Thoracic aorta (tissue), 2 donors: ENCODE measurements around the gene STARD9. TPM values are rescaled to one million over a fixed set of nuclear protein-coding genes. Genes with fewer than 3 reads are reported as not detected.

Source experiments
- ATAC-seq: fragments of 150-250 bp; one replicate; pipeline ENCODE4 v1.8.0; 2017; ENCODE audit warnings: low read depth; ENCODE audit not compliant: insufficient number of reproducible peaks, low FRiP score
- DNase-seq: peaks from one replicate; pipeline ENCODE4 v3.0.0-alpha.2; 2020; ENCODE audit warnings: low spot score
- H3K27ac ChIP-seq, 2 donors: fragments of 200-600 bp; sonication (generic); 1 replicate in 1 of 2; 2 replicates in 1 of 2; pipeline ENCODE4 v1.5.1; 2016; ENCODE audit warnings: mild to moderate bottlenecking in 2 of 2, moderate library complexity in 2 of 2
- H3K27me3 ChIP-seq: fragments of 200-600 bp; sonication (generic); replicated peaks from 2 replicates; pipeline ENCODE4 v1.6.0; 2016; ENCODE audit warnings: mild to moderate bottlenecking; ENCODE audit not compliant: insufficient read depth
- H3K36me3 ChIP-seq: fragments of 200-600 bp; sonication (generic); one replicate; pipeline ENCODE4 v1.5.1; 2016
- H3K4me1 ChIP-seq, 2 donors: fragments of 200-600 bp; sonication (generic); 1 replicate in 1 of 2; 2 replicates in 1 of 2; pipeline versions ENCODE4 v1.5.1 to v1.6.0; 2016; ENCODE audit warnings: low read depth in 2 of 2, mild to moderate bottlenecking in 1 of 2; ENCODE audit not compliant: control insufficient read depth in 1 of 2
- H3K4me3 ChIP-seq: fragments of 200-600 bp; sonication (generic); 2 replicates; pipeline ENCODE4 v1.5.1; 2016; ENCODE audit warnings: mild to moderate bottlenecking
- H3K9me3 ChIP-seq: fragments of 200-600 bp; sonication (generic); 2 replicates; pipeline ENCODE4 v1.5.1; 2016
- total RNA-seq, 2 donors: library from RNA; depleted of rRNA; stranded (reverse); fragments of >200 nt; gene quantifications; one replicate each; pipeline versions ENCODE4 v1.1.0 to v1.2.3, GENCODE V29; 2016
- TF ChIP-seq, protein P1 (sequence below): fragments of 200-600 bp; sonication (generic); IDR thresholded peaks from one replicate; pipeline ENCODE4 v1.5.1; 2019; ENCODE audit warnings: antibody characterized with exemption

Gene STARD9
- total RNA-seq, 2 donors from 2014 or later, result 59.8 to 67.8 TPM

DNA sequence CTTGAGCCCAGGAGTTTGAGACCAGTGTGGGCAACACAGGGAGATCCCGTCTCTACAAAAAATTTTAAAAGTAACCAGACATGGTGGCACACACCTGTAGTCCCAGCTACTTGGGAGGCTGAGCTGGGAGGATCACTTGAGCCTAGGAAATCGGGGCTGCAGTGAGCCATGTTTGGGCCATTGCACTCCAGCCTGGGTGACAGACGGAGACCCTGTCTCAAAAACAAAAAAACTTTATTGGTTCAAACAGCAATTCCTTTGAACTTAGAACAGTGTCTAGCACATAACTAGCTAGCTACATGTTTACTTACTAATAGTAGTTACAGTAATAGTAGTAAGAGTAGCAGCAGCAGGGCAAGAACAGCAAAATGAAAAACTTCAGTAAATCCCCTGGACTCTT lies 16.7 kb upstream of the STARD9 start:
- no peaks in the 10 kb centered on the region for H3K9me3 ChIP-seq
- H3K4me3 ChIP-seq, result no peak overlapping the region
- peaks cover 17% of the 10 kb centered on the region for H3K36me3 ChIP-seq
- DNase-seq, result no peak
- H3K27ac ChIP-seq, result no peak overlapping the region
- TF ChIP-seq, protein P1, sequence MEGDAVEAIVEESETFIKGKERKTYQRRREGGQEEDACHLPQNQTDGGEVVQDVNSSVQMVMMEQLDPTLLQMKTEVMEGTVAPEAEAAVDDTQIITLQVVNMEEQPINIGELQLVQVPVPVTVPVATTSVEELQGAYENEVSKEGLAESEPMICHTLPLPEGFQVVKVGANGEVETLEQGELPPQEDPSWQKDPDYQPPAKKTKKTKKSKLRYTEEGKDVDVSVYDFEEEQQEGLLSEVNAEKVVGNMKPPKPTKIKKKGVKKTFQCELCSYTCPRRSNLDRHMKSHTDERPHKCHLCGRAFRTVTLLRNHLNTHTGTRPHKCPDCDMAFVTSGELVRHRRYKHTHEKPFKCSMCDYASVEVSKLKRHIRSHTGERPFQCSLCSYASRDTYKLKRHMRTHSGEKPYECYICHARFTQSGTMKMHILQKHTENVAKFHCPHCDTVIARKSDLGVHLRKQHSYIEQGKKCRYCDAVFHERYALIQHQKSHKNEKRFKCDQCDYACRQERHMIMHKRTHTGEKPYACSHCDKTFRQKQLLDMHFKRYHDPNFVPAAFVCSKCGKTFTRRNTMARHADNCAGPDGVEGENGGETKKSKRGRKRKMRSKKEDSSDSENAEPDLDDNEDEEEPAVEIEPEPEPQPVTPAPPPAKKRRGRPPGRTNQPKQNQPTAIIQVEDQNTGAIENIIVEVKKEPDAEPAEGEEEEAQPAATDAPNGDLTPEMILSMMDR, result no peak
- H3K4me1 ChIP-seq, result no peaks in the 10 kb centered on the region
- ATAC-seq, result no peak
- H3K27me3 ChIP-seq, result no peaks in the 10 kb centered on the region

DNA sequence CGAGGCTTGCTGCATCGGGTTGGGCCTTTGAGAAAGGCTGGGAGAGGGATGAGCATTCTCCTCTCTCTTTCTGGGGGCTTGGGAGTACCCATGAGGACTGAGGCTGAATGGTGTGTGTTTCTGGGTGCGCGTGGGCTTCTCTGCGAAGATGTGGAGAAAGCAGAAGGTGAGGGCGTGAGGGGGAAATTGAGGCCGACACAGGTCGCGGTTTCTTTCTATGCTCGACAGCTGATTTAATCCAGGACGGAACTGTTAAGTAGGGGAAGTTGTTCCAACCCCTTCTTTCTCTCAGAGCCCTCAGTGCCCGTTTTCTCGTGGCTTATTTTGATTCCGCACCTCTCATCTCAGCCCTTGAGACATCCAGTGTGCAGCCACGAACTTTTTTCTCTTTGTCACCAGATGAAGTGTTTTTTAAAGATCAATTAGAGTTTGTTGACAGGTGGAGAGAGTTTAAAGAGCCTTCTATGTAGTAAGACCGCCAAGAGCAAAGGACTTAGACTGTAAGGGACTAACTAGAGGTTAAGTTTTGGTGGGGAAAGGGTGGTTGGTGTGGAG lies 711 bp downstream of the STARD9 start:
- Histone ChIP-seq H3K27ac (peak overlapping the region; percentile 66 to 86), H3K4me3 (peak overlapping the region; percentile 91), H3K36me3 (no peaks in the 10 kb centered on the region), H3K27me3 (no peaks in the 10 kb centered on the region), H3K9me3 (no peaks in the 10 kb centered on the region), H3K4me1 (peaks cover 21 to 54% of the 10 kb centered on the region in 2 donors)
- ATAC-seq (no peak), DNase-seq (no peak)
- TF ChIP-seq, protein P1, result no peak

DNA sequence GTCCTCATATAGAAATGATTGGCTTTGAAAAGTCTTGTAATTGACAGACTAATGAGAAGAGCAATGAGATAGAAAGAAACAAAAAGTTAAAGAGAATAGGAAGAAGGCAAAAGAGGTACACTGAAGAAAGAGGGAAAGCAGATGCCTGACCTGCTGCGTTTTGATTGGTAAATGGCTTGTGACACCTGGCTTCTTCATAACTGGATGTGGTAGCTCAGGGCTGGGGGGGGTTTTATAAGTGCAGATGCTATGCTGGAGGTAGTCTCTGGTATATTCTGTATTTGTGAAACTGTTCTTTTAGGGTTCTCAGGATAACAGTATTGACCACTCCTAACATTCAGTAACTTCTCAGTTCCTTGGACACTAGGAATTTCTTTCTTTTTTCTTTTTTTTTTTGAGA lies 1.4 kb downstream of the STARD9 start:
- Histone ChIP-seq H3K9me3 (no peaks in the 10 kb centered on the region), H3K4me1 (peaks cover 22 to 58% of the 10 kb centered on the region in 2 donors), H3K4me3 (peak overlapping the region; percentile 91), H3K27me3 (no peaks in the 10 kb centered on the region), H3K27ac (peak overlapping the region; percentile 66 to 86), H3K36me3 (no peaks in the 10 kb centered on the region)
- TF ChIP-seq, protein P1, result no peak
- no peak for ATAC-seq
- no peak for DNase-seq

DNA sequence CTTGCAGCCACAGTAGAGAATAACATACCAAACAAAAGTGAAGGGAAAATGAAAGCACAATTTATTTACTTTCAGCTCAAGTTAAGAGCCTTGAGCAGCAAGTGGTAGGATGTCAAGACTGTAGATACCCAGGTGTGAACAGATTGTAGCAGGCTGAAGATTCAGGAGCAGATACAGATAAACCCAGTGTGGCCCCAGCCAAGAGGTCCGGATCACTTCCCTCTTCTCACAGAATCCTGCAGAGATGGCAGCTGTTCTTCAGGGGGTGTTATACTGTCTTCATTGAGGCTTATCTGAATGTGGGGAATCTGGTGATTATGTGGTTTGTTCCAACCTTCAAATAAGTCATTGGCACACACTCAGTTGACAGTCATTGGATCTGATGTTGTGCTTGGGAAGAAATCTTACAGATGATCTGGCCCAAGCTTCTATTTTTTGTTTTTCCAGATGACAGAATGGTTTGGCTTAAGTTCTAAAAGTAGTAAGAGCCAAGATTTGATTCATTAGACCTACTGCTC lies 2.2 kb downstream of the STARD9 start:
- H3K27me3 ChIP-seq, result no peaks in the 10 kb centered on the region
- H3K27ac ChIP-seq, result peak overlapping the region; percentile 2 to 71
- no peak for DNase-seq
- TF ChIP-seq, protein P1, result no peak
- peaks cover 30 to 66% of the 10 kb centered on the region in 2 donors for H3K4me1 ChIP-seq
- no peaks in the 10 kb centered on the region for H3K9me3 ChIP-seq
- no peak for ATAC-seq
- H3K36me3 ChIP-seq, result no peaks in the 10 kb centered on the region
- H3K4me3 ChIP-seq, result peak overlapping the region; percentile 91

DNA sequence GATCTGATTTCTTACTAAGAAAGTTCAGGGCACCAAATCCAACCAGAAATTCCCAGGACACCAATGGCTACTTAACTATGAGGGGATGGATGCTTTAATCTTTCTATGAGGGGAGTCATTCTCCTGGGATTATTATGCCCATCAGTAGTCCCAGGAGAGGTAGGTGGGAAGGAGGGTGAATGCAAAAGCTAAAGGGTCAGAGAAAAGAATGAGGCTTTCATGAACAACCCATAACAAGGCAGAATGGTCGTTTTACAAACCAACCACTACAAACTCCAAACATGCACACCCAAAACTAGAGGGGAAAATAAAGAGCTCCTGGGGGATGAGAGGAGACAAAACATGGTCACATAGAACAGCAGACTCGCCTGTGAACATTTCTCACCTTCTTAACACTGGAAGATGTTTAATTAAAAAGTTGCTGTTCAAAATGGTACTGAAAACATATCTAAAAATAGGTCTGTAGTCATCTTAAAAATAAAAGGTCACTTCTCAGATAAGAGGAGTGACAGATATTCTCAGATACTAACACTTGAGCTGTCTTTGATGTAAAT lies 3.7 kb downstream of the STARD9 start:
- ATAC-seq, result no peak
- no peaks in the 10 kb centered on the region for H3K36me3 ChIP-seq
- H3K27ac ChIP-seq, result peak overlapping the region in 1 of 2 donors; percentile 71
- no peak for DNase-seq
- H3K4me1 ChIP-seq, result peaks cover 37 to 81% of the 10 kb centered on the region in 2 donors
- TF ChIP-seq, protein P1, result no peak
- H3K9me3 ChIP-seq, result no peaks in the 10 kb centered on the region
- H3K4me3 ChIP-seq, result no peak overlapping the region
- no peaks in the 10 kb centered on the region for H3K27me3 ChIP-seq
